ENCODE results near the gene KISS1R. TPM values are rescaled to one million over a fixed set of nuclear protein-coding genes. Genes with fewer than 3 reads are reported as not detected.
A peak's percentile ranks its signal among the peaks of the same experiment; 100 is the strongest.

The KISS1R gene
- total and polyA plus RNA-seq, 2 of the 4 experiments (the other 2 are of a cell fraction) = not detected

- Histone ChIP-seq H3K27ac (ENCODE audit: insufficient read depth, low read length) (no peak overlapping the region), H4K20me1 (ENCODE audit: insufficient read depth, low read length) (peaks cover 49% of the 10 kb centered on the region), H2AK5ac (ENCODE audit: low read depth, low read length) (peak overlapping the region; percentile 33; the same call in 1 of the 2 replicates), H3K23ac (ENCODE audit: low read depth, low read length) (no peak overlapping the region), H3K79me1 (ENCODE audit: low read depth in 1 of 2, low read length in 2 of 2) (peaks cover 50 to 88% of the 10 kb centered on the region in 2 experiments), H3K27me3 (ENCODE audit: control insufficient read depth, insufficient read depth, low read length) (no peaks in the 10 kb centered on the region), H3K9ac (ENCODE audit: low read depth, low read length) (no peak overlapping the region), H3K9me1 (ENCODE audit: insufficient read depth, low read length) (peaks cover 9% of the 10 kb centered on the region; the same call in 1 of the 2 replicates), H2BK120ac (ENCODE audit: low read depth, low read length) (no peak overlapping the region), H2BK20ac (ENCODE audit: low read depth, low read length) (no peak overlapping the region), H2BK15ac (ENCODE audit: low read depth, low read length) (no peak overlapping the region), H2BK5ac (ENCODE audit: low read depth, low read length, poor library complexity, severe bottlenecking) (no peak overlapping the region), H3K14ac (replicated peaks; ENCODE audit: low read depth, low read length) (no peak overlapping the region), H4K8ac (ENCODE audit: low read depth in 2 of 2, low read length in 2 of 2) (no peak overlapping the region), H4K91ac (ENCODE audit: insufficient read depth, low read depth, low read length) (no peak overlapping the region), H2AK9ac (replicated peaks; ENCODE audit: low read depth, low read length, poor library complexity) (no peak overlapping the region), H3K36me3 (ENCODE audit: control insufficient read depth, insufficient read depth, low read length) (peaks cover 44% of the 10 kb centered on the region), H3K4me2 (ENCODE audit: low read depth, low read length) (no peak overlapping the region), H4K5ac (ENCODE audit: low read depth, low read length) (no peak overlapping the region), H3K56ac (ENCODE audit: extremely low read depth, insufficient read depth, low read length) (no peak overlapping the region), H3K4me3 (ENCODE audit: insufficient read depth, low read depth, low read length) (no peak overlapping the region), H3K18ac (ENCODE audit: low read depth, low read length) (no peak overlapping the region), H3K4ac (ENCODE audit: low read depth, low read length) (no peak overlapping the region), H3K4me1 (ENCODE audit: control insufficient read depth, insufficient read depth, low read length) (peaks cover 20% of the 10 kb centered on the region), H3K9me3 (ENCODE audit: control insufficient read depth, insufficient read depth, low read length) (no peaks in the 10 kb centered on the region), H2AFZ (replicated peaks; ENCODE audit: low read length, poor library complexity) (no peak overlapping the region)
- no TSS peak for BruUV-seq (replicated peaks)
- TF ChIP-seq CEBPB (IDR thresholded peaks at IDR 0.05; ENCODE audit: low read depth, low read length) = peak; percentile 55
- TF ChIP-seq SMC3 (IDR thresholded peaks at IDR 0.05; ENCODE audit: low read depth, low read length) = no peak
- peak; percentile 87 for TF ChIP-seq BHLHE40 (IDR thresholded peaks at IDR 0.05; ENCODE audit: low read depth, low read length)
- TF ChIP-seq FOS (IDR thresholded peaks at IDR 0.05; ENCODE audit: low read depth, low read length) = peak; percentile 44; the same call in 1 of the 2 replicates
- TF ChIP-seq RFX5 (IDR thresholded peaks at IDR 0.05; ENCODE audit: low read depth, low read length) = no peak
- POLR2A ChIA-PET (ENCODE audit: unreplicated experiment) = no interaction called here
- dilution Hi-C loops (cut with HindIII; ENCODE audit: low sequenced_read_pairs, unreplicated experiment) (no loop called here), intact Hi-C loops (cut with micrococcal nuclease) (no loop called here), in situ Hi-C loops (cut with MboI; ENCODE audit: low sequenced_read_pairs) (no loop called here)
- CTCF ChIA-PET = no interaction called here
- WGBS, 2 experiments (ENCODE audit: extremely low coverage in 2 of 2, insufficient read length in 1 of 2) = 89% methylated on average over 21 of the region's 36 CpGs; no CpG with 5 or more reads in 1 of the 2 experiments
- no peak for ATAC-seq (ENCODE audit: low read depth)
- DNase-seq = peak; percentile 67
These were observed 42.1 kb downstream of the KISS1R start for GRCh38 chr19:958967-959855.

All from IMR-90 (cell line).